Neutrophil (primary cell): ENCODE data around the gene ADGRV1.

Experiments used
- H3K27ac ChIP-seq: fragments of 200-600 bp; sonication (generic); 2 replicates; pipeline ENCODE4 v1.5.1; 2016; ENCODE audit warnings: mild to moderate bottlenecking, moderate library complexity
- H3K27me3 ChIP-seq: fragments of 200-600 bp; sonication (generic); 2 replicates; pipeline ENCODE4 v1.6.0; 2016; ENCODE audit warnings: mild to moderate bottlenecking
- H3K36me3 ChIP-seq: fragments of 200-600 bp; sonication (generic); 2 replicates; pipeline ENCODE4 v1.5.1; 2017
- H3K4me1 ChIP-seq, 2 experiments: fragments of 200-600 bp in 1 of 2; sonication (generic) in 1 of 2; 1 replicate in 1 of 2; 2 replicates in 1 of 2; pipeline versions ENCODE4 v1.5.1 to v1.6.1; 2013 to 2016; ENCODE audit warnings: low read depth in 1 of 2, low read length in 1 of 2, mild to moderate bottlenecking in 1 of 2, moderate library complexity in 1 of 2; ENCODE audit not compliant: control insufficient read depth in 1 of 2, insufficient read depth in 1 of 2
- H3K4me3 ChIP-seq, 2 experiments: fragments of 200-600 bp in 1 of 2; sonication (generic) in 1 of 2; 1 replicate in 1 of 2; 2 replicates in 1 of 2; pipeline ENCODE4 v1.5.1; 2013 to 2016; ENCODE audit warnings: low read depth in 1 of 2, low read length in 1 of 2, mild to moderate bottlenecking in 1 of 2, moderate library complexity in 1 of 2
- H3K9me3 ChIP-seq: fragments of 200-600 bp; sonication (generic); 2 replicates; pipeline ENCODE4 v1.5.1; 2016
- CTCF ChIP-seq: fragments of 200-600 bp; sonication (generic); IDR thresholded peaks from 2 replicates; pipeline ENCODE4 v1.5.1; 2016; ENCODE audit warnings: antibody characterized with exemption

The ADGRV1 gene

GRCh38 chr5:90709323-90710155, 150.9 kb downstream of the ADGRV1 start:
- no peak for TF ChIP-seq CTCF
- H3K27ac ChIP-seq, result no peak overlapping the region
- H3K4me3 ChIP-seq, result no peak overlapping the region
- H3K9me3 ChIP-seq, result no peaks in the 10 kb centered on the region
- no peaks in the 10 kb centered on the region for H3K36me3 ChIP-seq
- no peaks in the 10 kb centered on the region for H3K4me1 ChIP-seq
- H3K27me3 ChIP-seq, result no peaks in the 10 kb centered on the region

GRCh38 chr5:90718387-90718786, 159.8 kb downstream of the ADGRV1 start:
- no peak for TF ChIP-seq CTCF
- H3K9me3 ChIP-seq, result no peaks in the 10 kb centered on the region
- H3K36me3 ChIP-seq, result no peaks in the 10 kb centered on the region
- no peaks in the 10 kb centered on the region for H3K4me1 ChIP-seq
- no peak overlapping the region for H3K27ac ChIP-seq
- no peaks in the 10 kb centered on the region for H3K27me3 ChIP-seq
- H3K4me3 ChIP-seq, result no peak overlapping the region

GRCh38 chr5:90739567-90739966, 181.0 kb downstream of the ADGRV1 start:
- TF ChIP-seq CTCF, result no peak
- H3K27me3 ChIP-seq, result no peaks in the 10 kb centered on the region
- no peak overlapping the region for H3K4me3 ChIP-seq
- peaks cover 5% of the 10 kb centered on the region for H3K9me3 ChIP-seq
- no peaks in the 10 kb centered on the region for H3K4me1 ChIP-seq
- no peaks in the 10 kb centered on the region for H3K36me3 ChIP-seq
- no peak overlapping the region for H3K27ac ChIP-seq

GRCh38 chr5:90740244-90740799, 181.7 kb downstream of the ADGRV1 start:
- no peaks in the 10 kb centered on the region for H3K36me3 ChIP-seq
- H3K4me3 ChIP-seq, result no peak overlapping the region
- H3K27me3 ChIP-seq, result no peaks in the 10 kb centered on the region
- no peak for TF ChIP-seq CTCF
- no peak overlapping the region for H3K27ac ChIP-seq
- H3K4me1 ChIP-seq, result no peaks in the 10 kb centered on the region
- peaks cover 5% of the 10 kb centered on the region for H3K9me3 ChIP-seq

GRCh38 chr5:90741022-90741564, 182.5 kb downstream of the ADGRV1 start:
- peaks cover 5% of the 10 kb centered on the region for H3K9me3 ChIP-seq

More at GRCh38 chr5:90741022-90741564, 182.5 kb downstream of the ADGRV1 start:
- Histone ChIP-seq H3K36me3 (no peaks in the 10 kb centered on the region), H3K4me1 (no peaks in the 10 kb centered on the region), H3K4me3 (no peak overlapping the region), H3K27me3 (no peaks in the 10 kb centered on the region), H3K27ac (no peak overlapping the region)
- TF ChIP-seq CTCF, result no peak
